Mucosa of stomach (tissue), 1 donor: ENCODE measurements around the gene ZNF740.
"Not testable (repeated sequence)": the region's sequence is repeated elsewhere in the genome, so short reads cannot be mapped to it uniquely, and the experiment has no call there.

Source experiments
- H3K27me3 ChIP-seq: one replicate; pipeline ENCODE4 v1.7.0; 2013; ENCODE audit warnings: mild to moderate bottlenecking, low read length; ENCODE audit not compliant: control insufficient read depth, insufficient read depth
- H3K36me3 ChIP-seq: one replicate; pipeline ENCODE4 v1.7.0; 2013; ENCODE audit warnings: low read length; ENCODE audit not compliant: control insufficient read depth, insufficient read depth
- H3K4me1 ChIP-seq: one replicate; pipeline ENCODE4 v1.7.0; 2013; ENCODE audit warnings: mild to moderate bottlenecking, low read length; ENCODE audit not compliant: control insufficient read depth, insufficient read depth
- H3K4me3 ChIP-seq: one replicate; pipeline ENCODE4 v1.7.0; 2013; ENCODE audit warnings: low read length
- H3K9ac ChIP-seq: one replicate; pipeline ENCODE4 v1.7.0; 2013; ENCODE audit warnings: mild to moderate bottlenecking, low read length, moderate library complexity
- H3K9me3 ChIP-seq: one replicate; pipeline ENCODE4 v1.7.0; 2013; ENCODE audit warnings: mild to moderate bottlenecking, low read length, moderate library complexity; ENCODE audit not compliant: control insufficient read depth
- donor health status: Pancreatic carcinoma.

The ZNF740 gene

DNA sequence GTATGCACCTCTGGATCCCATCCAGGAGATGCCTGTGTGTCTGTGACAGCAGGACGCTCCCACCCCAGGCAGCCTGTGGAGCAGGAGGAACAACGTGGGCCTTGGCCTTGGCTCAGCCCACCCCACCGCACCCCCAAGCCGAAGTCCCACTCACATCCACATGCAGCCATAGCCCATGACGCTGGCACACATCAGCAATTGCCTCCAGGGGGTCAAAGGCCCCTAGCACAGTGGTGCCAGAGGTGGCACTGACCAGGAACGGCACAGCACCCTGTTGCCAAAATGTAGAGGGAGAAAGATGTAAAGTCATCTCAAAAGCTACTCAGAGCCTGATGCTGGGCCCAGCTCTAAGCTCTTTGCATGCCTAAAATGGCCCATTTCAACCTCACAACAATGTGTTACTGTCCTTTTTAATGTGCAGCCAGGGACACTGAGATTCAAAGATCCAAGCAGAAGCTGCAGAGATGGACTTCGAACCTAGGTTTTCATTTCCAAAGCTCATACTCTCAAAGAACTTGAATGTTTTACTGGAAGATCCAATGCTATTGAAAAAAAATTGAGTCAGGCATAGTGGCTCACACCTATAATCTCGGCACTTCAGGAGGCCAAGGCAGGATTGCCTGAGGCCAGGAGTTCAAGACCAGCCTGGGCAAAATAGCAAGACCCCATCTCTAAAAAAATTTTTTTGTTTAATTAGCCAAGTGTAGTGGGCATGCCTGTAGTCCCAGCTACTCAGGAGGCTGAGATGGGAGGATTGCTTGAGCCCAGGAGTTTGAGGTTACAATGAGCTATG is 19.2 kb upstream of the ZNF740 start:
- Histone ChIP-seq H3K27me3 (no peaks in the 10 kb centered on the region), H3K4me3 (no peak overlapping the region), H3K9ac (no peak overlapping the region), H3K9me3 (no peaks in the 10 kb centered on the region), H3K36me3 (no peaks in the 10 kb centered on the region), H3K4me1 (no peaks in the 10 kb centered on the region)

DNA sequence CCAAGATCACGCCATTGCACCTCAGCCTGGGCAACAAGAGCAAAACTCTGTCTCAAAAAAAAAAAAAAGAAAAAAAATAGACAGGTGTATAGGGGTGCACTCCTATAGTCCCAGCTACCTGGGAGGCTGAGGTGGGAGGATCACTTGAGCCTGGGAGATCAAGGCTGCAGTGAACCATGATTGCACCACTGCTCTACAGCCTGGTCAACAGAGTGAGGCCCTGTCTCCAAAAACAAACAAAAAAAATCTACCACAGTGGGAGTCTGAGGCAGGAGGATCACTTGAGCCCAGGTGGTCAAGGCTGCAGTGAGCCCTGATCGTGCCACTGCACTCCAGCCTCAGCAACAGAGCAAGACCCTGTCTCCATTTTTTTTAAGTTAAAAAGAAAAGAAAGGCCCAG is 17.5 kb upstream of the ZNF740 start:
- not testable (repeated sequence) for H3K9ac ChIP-seq, H3K4me3 ChIP-seq, H3K4me1 ChIP-seq, H3K36me3 ChIP-seq, H3K9me3 ChIP-seq, H3K27me3 ChIP-seq

DNA sequence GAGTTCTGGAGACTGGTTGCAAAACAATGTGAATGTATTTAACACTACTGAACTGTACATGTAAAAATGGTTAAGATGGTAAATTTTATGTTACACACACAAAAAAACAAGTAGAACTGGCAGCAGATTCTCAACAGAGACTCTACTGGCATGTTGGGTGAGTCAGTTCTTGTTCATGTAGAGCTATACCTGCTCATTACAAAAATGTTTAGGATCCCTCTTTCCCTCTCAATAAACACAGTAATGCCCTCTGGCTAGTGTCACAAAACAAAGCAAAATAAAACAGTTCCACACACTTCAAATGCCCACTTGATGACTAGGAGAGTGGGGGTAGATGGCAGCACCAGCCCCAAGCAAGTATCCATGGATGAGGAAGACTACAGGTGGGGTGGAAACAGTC is 13.7 kb upstream of the ZNF740 start:
- no peak overlapping the region for H3K9ac ChIP-seq
- no peaks in the 10 kb centered on the region for H3K36me3 ChIP-seq
- H3K9me3 ChIP-seq, result no peaks in the 10 kb centered on the region
- H3K27me3 ChIP-seq, result no peaks in the 10 kb centered on the region
- no peaks in the 10 kb centered on the region for H3K4me1 ChIP-seq
- no peak overlapping the region for H3K4me3 ChIP-seq

DNA sequence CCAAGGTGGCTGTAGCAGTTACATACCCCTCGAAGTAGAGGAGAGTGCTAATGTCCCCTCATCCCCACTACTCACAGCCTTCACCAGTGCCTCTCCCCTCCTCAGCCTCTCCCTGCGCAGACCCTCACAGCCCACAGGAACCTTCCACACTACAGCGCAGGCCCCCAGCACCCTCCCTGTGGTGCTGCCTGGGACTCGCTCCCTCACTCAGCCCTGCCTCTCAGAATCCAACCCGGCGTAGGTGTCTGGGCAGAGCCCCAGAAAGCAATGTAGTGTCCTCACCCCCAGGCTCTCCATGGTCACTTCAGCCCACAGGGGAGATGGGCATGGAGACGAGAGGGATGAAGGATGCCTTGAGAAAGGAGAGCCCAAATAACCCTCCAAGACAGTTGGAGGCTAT is 10.9 kb upstream of the ZNF740 start:
- Histone ChIP-seq H3K36me3 (no peaks in the 10 kb centered on the region), H3K27me3 (no peaks in the 10 kb centered on the region), H3K4me1 (peaks cover under 1% of the 10 kb centered on the region), H3K9ac (no peak overlapping the region), H3K9me3 (no peaks in the 10 kb centered on the region), H3K4me3 (no peak overlapping the region)

DNA sequence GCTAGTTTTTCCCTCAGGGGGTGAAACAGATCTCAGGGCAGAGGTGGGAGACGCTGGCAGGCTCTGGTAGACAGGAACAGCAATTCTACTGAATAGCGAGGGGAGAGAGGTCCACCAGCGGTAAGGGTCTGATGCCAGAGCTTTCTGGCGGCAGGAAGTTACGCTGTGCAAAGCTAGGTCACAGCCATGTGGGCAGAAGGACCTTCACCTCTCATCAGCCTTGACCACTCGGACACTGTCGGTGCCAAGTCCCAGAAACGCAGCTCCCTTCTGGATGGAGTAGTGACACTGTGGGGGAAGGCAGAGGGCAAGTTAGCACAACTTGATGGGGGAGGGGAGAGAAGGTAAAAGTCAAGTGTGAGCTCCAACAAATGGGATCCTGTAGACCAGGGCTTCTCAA is 10.3 kb upstream of the ZNF740 start:
- H3K4me3 ChIP-seq, result no peak overlapping the region
- H3K36me3 ChIP-seq, result no peaks in the 10 kb centered on the region
- no peaks in the 10 kb centered on the region for H3K27me3 ChIP-seq
- H3K4me1 ChIP-seq, result peaks cover 6% of the 10 kb centered on the region
- no peak overlapping the region for H3K9ac ChIP-seq
- no peaks in the 10 kb centered on the region for H3K9me3 ChIP-seq

DNA sequence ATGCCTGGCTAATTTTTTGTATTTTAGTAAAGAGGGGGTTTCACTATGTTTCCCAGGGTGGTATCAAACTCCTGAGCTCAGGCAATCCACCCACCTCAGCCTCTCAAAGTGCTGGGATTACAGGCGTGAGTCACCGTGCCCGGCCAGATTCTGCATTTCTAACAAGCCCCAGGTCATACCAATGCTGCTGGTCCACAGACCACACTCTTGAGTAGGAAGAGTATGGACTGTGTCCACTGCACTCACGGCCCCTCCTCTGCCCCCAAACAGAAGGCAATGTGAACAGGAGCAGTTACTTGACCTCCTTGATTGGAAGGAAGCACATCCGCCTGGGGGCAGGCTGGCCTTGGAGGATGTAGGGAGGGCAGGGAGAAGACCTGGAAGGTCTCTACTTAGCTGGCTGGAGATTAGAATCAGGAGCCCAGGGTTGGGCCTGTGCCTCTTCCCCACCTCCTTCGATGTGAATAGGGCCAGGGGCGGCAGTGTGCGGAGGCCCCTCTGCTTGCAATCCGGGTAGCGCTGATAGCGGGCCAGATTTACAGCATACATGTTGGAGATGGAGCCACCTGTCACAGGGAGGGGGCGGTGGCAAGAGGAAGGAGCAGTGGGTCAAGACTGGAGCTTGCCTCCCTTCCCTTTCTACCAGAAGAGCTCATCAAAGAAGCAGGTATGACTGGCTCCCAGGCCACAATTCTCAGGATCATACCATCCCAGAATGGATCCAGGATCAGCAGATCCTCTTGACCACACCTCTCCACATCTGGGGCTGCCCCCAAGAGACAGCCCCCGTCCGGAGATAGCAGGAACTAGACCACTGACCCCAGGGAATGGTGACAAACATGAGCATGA is 9.4 kb upstream of the ZNF740 start:
- Histone ChIP-seq H3K36me3 (no peaks in the 10 kb centered on the region), H3K4me1 (peaks cover 15% of the 10 kb centered on the region), H3K9me3 (no peaks in the 10 kb centered on the region), H3K4me3 (no peak overlapping the region), H3K9ac (no peak overlapping the region), H3K27me3 (no peaks in the 10 kb centered on the region)

DNA sequence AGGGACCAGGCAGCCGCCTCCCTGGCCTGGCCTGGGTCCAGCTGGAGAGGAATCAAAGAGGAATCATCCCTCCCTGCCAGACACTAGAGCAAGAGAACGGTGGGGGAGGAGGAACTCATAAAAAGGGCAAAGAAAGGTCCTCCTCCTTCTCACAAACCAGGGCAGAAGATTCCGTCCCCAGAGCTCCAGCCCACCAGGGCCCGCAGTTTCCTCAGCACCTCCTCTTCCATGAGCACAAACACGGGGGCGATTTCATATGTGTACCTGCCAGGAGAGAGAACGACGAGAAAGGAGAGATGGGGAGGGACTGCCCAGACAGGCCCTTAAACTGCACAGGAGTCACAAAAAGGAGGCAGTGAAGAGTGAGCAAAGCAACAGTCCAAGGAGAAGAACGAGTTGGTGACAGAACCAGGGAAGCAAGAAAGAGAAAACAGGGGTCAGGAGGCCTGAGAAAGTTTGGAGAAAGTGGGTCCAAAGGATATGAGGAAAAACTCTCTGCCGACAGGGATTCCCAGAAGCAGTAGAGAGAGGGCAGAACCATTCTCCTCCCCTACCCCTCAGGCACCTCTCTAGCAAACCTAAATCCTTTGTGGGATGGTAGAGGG is 8.7 kb upstream of the ZNF740 start:
- Histone ChIP-seq H3K4me3 (no peak overlapping the region), H3K9me3 (no peaks in the 10 kb centered on the region), H3K9ac (no peak overlapping the region), H3K27me3 (no peaks in the 10 kb centered on the region), H3K4me1 (peaks cover 15% of the 10 kb centered on the region), H3K36me3 (no peaks in the 10 kb centered on the region)

DNA sequence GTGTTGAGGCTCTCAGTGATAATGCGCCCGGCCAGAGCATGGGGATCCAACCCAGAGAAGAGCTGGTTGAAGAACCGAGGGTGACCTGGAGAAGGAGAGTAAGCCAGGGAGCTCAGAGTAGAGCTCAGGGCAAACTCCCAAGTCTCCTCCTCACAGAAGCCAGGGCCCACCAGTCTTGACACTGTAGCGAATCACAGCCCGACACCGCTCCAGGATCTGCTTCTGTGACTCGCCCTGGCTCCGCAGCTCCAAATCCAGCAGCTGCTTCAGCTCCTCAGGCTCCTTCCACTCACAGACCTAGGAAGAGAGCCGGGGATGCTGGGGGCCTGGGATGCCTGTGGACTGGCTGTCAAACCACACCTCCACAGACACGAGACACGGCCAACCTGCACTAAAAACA is 8.2 kb upstream of the ZNF740 start:
- no peaks in the 10 kb centered on the region for H3K9me3 ChIP-seq
- no peaks in the 10 kb centered on the region for H3K27me3 ChIP-seq
- H3K36me3 ChIP-seq, result no peaks in the 10 kb centered on the region
- peaks cover 15% of the 10 kb centered on the region for H3K4me1 ChIP-seq
- no peak overlapping the region for H3K9ac ChIP-seq
- H3K4me3 ChIP-seq, result no peak overlapping the region

DNA sequence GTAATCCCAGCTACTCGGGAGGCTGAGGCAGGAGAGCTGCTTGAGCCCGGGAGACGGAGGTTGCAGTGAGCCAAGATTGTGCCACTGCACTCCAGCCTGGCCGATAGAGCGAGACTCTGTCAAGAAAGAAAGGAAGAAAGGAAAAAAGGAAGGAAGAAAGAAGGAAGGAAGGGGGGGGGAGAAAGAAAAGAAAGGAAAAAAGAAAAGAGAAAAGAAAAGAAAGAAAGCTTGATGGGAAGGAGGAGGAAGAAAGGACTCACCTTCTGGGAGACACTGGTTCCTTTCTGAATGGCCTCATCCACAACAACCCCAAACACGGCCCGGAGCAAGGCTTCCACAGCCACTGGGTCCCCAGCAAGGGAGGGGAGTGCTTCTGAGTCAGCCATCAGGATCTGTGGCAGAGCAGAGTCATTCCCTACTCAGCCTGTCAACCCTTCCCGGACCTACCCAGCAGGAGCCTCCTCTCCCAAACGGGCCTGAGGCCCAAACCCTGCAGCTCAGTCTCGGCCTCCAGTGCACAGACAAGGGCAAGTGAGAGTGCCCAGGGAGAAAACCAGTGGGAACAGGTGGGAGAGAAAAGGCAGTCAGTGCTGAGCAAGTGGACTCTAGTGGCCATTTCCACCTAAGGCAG is 7.3 kb upstream of the ZNF740 start:
- Histone ChIP-seq H3K36me3 (no peaks in the 10 kb centered on the region), H3K4me1 (peaks cover 15% of the 10 kb centered on the region)

DNA sequence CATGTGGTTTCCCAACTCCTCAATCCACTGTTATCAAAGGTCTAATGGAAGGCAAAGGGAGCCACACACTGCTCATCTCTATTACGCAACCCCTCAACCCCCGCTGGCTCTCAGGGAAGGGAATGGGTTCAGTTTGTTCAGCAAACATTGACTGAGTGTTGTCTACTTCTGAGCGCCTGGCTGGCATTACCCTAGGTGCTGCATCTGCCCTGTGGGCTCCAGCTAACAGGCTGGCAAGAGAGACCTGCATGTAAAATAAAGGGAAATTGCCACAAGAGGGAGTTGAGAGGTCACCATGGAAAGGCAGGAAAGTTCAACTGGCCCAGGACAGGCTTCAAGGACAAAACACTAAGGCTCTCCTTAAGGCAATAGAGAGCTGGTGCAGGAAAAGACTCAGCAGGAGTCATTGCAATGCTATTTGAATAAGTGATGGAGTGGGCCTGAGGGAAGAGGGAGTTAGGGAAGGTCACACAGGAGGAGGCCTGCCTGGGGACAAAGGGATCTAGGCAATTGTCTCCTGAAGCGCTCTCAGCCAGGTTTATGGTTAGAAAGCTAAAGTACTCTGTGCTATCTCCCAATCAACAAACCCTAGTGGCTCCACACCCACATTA is 5.5 kb upstream of the ZNF740 start:
- Histone ChIP-seq H3K4me1 (peaks cover 21% of the 10 kb centered on the region), H3K9me3 (no peaks in the 10 kb centered on the region), H3K36me3 (no peaks in the 10 kb centered on the region), H3K27me3 (no peaks in the 10 kb centered on the region), H3K4me3 (no peak overlapping the region), H3K9ac (no peak overlapping the region)

More for the DNA sequence above, 7.3 kb upstream of the ZNF740 start:
- no peaks in the 10 kb centered on the region for H3K27me3 ChIP-seq
- no peak overlapping the region for H3K9ac ChIP-seq
- no peak overlapping the region for H3K4me3 ChIP-seq
- H3K9me3 ChIP-seq, result no peaks in the 10 kb centered on the region

DNA sequence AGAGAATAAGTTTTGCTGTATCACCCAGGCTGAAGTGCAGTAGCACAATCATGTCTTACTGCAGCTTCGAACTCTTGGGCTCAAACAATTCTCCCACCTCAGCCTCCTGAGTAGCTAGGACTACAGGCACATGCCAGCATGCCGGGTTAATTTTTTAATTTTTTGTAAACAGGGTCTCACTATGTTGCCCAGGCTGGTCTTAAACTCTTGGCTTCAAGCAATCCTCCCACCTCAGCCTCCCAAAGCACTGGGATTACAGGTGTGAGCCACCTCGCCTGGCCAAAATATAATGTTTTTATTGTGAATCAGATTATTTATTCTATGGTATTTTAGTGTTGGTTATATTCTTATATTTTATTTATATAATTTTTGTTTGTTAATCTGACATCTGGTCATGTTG is 3.8 kb upstream of the ZNF740 start:
- H3K4me1 ChIP-seq, result peaks cover 27% of the 10 kb centered on the region
- H3K36me3 ChIP-seq, result no peaks in the 10 kb centered on the region
- H3K9me3 ChIP-seq, result no peaks in the 10 kb centered on the region
- no peak overlapping the region for H3K9ac ChIP-seq
- no peak overlapping the region for H3K4me3 ChIP-seq
- no peaks in the 10 kb centered on the region for H3K27me3 ChIP-seq
